NCI-H2081 treated with DMSO at 0.1 percent for 48 hours (cell line): ENCODE measurements around the gene CEBPE.

Source experiments
- DNase-seq: peaks from one replicate; lab custom pipeline; 2025; lab: John Stamatoyannopoulos, UW

CEBPE gene

DNA sequence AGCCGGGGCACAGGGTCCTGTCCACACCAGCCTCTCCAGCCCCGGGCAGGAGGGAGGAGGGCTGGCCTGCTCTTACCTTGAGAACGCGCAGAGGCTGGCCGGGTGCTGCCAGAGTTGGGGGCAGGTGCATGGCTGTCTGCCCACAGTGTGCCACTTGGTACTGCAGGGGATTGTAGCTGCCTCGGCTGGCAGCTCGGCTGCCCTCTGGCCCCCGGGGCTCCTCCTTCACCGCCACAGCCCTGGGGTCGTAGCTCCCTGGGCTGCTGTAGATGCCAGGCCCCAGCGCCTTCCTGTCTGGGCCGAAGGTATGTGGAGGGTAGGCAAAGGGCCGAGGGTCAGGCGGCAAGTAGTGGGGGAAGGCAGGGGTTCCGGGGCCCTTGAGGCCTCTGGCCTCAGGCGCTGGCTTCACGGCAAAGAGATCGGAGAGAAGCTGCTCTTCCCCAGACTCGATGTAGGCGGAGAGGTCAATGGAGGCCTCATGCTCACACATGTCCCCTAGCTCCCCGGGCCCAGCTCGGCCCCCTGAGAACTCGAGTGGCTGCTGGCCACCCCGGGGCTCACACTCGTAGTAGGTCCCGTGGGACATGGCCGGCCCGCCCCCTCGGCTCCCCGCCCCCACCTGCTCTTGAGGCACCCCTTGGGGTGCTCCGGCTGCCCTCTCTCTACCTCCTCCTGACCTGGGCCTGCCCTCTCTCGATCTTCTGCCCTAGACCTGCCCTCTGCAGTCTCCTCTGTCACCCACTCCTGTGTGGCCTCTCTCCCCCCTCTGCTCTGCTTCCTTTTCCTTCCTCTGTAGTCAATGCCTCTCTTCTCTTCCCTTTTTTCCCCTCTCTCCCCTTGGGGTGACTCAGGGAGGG lies at the start of gene CEBPE:
TSS of gene CEBPE (minus strand) at position 750 of the 857 bp plus-strand sequence. CDS start at position 586, 164 bp downstream.
- no peak for DNase-seq

DNA sequence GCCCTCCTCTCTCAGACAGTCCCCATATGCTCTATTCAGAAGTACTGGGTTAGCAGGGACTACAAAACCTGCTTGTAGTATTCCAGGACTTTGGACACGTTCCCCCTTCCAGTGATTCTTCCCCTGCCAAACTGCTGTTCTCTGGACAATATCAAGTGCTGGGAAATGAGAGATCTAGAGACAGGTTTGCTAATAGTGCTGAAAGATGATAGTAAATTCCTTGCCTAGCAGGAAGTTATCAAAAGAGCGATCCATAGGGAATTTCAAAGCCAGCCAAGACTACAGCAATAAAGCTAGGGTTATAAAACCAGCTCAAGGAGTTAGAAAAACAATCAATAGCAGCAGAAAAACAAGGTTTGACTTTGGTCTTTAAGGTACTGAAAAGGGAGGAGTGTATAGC lies 49.2 kb upstream of the CEBPE start:
- DNase-seq, result no peak

DNA sequence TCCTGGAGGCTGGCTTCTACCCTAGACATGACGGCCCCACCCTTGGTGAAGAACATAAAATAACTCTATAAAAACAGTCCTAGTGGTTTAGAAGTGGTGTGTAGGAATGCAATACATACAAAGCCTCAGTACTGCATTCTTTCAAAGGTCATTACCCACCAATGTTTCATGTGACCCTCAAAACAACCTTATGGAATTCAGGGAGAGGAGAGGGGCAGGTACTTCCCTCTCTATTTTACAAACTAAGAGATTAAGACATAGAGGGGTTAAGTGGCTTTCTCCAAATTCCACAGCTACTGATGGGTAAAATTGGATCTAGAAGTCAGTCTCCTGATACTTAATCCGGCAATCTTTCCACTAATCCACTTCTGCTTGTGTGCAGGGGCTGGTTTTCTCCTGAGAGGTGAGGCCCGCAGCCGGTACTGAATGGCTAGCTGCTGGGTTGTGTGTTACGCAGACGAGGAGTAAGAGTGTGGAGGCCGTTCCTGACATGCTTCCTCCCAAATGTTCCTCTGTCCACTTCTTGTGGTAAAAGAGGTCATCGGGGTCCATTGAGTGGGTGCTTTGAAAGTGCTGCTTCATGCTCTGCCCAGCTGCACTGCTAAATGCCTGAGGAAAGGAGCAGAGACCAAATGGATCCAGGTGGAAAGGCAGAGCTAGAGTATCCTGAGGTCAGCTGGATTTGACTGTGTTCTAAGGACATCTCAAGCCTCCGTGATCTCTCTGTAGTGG lies 48.2 kb upstream of the CEBPE start:
- no peak for DNase-seq

DNA sequence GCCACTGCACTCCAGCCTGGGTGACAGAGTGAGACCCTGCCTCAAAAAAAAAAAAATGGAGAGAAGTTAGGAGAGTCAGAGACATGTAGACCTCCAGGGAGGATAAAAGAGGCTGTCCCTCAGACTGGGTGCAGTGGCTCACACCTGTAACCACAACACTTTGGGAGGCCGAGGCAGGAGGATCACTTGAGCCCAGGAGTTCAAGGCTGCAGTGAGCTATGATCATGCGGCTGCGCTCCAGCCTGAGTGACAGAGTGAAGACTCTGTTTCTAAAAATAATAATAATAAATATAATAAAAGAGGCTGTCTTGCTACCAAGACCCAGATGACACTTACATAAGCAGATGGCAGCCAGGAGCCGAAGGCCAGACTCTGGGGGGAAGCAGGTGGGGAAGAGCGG lies 45.9 kb upstream of the CEBPE start:
- no peak for DNase-seq

DNA sequence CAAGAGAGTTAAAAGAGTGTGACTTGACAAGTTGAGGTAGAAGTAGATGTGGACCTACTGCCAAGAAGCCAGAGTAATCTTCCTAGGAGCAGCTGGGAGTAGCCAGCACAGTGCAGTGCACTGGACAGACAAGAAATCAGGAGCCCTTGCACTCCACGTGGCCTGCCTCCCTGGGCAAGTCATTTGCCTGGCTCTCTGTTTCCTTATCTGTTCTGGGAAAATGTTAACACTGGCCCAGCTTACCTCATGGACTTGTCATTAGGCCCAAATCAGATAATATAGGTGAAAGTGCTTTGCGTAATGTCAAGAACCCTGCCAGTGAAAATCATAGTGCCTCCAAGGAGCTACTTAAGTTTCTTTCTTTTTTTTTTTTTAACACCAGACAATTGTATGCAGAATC lies 45.2 kb upstream of the CEBPE start:
- DNase-seq, result no peak

DNA sequence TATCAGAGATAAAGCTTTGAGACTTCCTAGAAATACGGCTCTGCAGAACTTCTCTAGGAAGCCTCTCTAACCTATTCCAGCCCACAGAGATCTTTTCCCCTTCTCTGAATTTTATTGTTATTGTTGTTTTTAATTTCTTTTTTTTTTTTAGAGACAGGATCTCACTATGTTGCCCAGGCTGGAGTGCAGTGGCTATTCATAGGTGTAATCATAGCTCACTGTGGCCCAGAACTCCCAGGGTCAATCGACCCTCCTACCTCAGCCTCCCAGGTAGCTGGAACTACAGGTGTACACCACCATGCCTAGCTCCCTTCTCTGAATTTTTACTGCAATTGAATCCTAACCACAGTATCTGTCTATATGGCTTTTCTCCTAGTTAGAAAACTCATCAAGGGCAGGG lies 44.8 kb upstream of the CEBPE start:
- DNase-seq, result no peak

DNA sequence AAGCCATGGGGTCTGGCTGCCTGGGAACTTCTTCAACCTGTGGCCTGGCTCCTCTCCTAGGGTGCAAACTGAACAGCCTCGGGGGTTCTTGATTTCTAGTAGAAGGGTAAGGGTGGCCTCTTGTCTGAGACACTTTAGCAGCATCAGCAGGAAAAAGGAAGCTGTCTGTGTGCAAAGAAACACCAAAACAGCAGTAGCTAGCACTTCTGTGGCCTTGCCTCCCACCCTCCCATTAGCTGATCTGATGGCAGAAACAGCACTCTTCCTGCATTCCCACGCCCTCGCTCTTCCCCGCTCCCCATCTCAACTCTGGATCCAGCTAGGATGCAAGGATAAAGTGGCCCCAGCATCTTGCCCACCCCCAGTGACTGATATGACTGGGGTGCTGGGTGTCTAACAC lies 43.7 kb upstream of the CEBPE start:
- DNase-seq, result no peak

DNA sequence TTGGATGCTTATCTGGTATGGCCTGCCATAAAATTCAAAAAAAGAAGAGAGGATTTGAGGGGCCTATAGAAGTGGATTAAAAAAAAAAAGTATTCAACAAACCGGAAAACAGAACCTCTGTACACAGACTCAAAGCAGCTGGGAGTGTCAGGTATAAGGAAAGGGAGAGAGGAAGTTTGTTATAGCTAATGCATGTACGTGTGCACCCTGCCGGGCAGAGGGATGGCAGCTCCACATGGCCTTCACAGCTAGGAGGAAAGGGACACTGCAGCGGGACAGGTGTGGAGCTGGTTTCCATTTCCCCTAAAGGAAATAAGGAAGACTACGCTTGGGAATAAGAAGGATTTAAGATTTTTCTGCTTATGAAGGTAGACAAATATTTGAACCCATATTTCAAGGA lies 43.0 kb upstream of the CEBPE start:
- no peak for DNase-seq

DNA sequence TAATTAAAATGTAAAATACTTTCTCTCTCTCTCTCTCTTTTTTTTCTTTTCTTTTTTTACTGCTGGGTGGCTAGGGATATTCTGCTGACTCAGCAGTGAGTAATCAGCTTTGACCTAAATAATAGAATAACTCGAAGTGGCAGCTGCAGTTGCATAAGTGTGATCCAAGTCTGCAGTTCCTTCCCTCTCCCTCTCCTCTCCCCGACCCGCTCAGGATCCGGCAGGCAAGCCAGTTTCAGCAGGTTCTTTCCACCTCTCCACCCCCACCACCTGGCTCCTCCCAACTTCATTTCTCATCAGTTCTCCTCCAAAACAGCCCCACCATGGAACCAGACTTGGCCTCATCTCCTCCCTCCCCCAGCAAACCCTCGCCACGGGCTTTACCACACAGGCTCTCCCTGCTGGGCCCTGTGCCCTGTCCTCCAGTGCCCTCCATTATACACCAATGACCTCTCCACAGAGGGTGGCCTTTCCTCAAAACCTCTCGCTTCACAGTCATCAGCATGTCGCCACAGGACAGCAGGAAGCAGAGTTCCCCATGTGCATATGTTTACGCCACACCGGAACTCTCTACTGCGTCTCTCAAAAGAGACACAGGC lies 42.0 kb upstream of the CEBPE start:
- DNase-seq, result no peak

DNA sequence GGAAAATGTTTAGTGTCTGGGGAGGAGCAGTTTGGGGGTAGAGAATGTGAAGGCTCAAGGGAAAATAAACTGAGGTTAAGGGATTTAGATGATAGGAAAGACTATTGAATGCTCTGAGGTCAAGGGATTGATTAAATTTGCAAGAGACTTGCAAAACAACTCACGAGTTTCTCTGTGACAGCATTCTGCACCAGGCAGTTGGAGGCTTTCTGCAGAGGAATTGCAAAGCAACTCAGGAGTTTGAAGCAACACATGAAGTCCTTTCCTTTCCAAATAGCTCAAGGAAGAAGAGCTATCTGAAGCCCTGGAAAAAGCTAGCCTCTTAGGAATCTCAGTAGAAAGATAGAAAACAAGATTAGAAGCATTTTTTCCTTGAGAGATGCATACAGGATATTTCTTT lies 40.5 kb upstream of the CEBPE start:
- no peak for DNase-seq

DNA sequence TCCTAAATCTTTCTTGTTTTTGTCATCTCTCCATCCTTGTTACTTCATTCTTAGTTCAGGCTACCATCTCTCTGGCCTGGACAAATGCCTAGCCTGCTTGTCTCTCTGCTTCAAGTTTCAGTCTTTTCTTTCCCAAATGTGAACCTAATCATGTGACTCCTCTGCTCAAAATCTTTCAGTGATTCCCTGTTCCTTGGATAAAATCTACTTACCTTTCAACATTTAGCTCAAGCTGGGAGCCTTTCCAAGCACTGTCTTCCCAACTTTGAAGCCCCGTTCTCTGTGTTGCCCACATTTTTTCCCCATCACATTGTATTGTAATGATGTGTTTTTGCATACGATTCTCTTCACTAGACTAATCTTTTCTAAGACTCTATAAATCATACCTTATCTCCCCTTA lies 39.7 kb upstream of the CEBPE start:
- no peak for DNase-seq

DNA sequence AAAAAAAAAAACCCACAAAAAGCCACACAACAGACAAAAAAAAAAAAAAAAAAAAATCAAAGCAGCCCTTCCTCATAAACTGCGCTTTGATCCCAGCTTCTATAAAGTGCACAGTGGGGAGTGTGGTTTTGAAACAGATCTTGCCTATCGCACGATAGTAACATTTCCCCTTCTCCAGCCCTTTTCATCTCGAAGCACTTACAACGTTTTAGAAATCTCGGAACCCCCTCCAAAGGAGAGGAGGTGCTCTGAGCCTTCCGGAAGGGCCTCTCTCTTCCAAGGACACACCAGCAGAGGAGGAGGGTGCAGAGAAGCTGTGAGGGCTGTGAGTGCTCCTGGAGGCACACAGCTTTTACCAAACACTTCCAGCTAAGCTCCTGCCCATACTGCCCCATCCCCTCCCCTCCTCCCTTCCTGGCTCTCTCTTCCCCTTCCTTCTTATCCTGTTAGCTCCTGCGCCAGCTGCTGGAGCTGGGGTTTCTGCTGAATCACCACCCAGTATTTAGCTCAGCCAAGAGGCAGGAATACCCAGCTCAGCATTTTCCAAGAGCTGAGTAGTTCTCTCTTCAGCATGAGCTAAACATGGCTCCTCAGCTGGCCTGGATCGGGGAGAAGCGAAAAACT lies 36.0 kb upstream of the CEBPE start:
- no peak for DNase-seq

DNA sequence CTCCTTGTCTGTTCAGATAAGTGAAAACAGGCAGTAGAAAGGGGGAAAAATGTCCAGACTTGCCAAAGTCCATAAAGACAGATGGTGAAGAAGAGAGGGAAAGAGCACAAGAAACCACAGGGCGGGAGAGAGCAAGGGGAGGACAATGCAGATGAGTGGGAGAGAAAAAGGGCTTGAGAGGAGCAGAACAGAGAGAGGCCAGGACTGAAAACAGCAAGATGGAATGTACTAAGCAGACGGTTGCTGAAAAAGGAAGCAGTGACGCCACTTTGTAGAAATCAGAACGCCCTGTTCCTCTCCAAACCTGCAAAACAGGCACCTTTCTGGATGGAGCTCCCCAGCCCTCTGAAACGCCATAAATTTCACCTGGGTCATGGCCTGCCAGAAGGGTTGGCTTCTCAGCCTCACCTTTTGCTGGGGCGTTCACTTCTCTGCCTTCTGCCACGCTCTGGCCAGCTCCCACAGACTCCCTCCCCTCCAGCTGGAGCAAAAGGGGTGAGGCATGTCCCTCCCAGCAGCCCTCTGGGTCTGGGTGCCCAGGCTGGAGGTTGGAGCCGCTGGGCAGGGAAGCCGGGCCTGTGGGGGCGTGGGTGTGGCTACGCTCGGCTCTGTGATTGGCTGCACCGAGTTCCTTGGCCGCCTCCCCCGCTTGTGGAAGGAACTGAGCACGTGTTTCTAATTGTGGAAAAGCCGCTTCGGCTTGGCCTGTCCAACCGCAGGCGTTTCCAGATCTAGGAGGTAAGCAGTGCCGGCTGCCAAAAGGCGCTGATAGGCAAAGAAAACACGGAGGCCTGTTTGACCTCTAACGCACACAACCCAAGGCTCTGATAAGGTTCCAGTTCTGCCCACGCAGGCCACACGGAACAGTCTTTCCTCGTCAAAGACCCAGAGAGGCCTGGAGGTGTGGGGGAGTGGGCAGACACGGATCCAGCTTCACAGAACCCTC lies 35.1 kb upstream of the CEBPE start:
- DNase-seq, result no peak

DNA sequence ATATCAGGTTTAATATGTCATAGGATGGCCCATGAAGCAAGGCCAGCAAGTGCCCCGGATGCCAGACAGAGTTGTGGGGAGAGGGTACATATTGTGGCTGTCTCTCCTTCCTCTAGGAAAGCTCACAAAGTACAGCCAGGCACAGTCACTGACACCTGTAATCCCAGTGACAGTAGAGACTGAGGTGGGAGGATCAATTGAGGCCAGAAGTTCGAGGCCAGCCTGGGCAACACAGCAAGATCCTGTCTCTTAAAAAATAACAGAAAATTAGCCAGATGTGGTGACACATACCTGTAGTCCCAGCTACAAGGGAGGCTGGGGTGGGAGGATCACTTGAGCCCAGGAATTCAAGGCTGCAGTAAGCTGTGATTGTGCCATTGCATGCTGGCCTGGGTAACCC lies 32.3 kb upstream of the CEBPE start:
- DNase-seq, result no peak

DNA sequence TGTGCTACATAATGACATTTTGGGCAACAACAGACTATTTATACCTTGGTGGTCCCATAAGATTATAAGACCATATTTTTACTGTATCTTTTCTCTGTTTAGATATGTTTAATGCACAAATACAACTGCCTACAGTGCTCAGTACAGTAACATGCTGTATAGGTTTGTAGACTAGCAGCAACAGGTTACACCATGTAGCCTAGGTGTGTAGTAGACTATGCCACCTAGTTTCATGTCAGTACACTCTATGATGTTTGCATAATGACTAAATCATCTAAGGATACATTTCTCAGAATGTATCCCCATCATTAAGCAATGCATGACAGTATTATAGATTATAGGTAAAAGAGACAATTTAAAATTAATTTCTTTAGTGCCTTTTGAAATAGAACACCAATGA lies 30.7 kb upstream of the CEBPE start:
- DNase-seq, result no peak

DNA sequence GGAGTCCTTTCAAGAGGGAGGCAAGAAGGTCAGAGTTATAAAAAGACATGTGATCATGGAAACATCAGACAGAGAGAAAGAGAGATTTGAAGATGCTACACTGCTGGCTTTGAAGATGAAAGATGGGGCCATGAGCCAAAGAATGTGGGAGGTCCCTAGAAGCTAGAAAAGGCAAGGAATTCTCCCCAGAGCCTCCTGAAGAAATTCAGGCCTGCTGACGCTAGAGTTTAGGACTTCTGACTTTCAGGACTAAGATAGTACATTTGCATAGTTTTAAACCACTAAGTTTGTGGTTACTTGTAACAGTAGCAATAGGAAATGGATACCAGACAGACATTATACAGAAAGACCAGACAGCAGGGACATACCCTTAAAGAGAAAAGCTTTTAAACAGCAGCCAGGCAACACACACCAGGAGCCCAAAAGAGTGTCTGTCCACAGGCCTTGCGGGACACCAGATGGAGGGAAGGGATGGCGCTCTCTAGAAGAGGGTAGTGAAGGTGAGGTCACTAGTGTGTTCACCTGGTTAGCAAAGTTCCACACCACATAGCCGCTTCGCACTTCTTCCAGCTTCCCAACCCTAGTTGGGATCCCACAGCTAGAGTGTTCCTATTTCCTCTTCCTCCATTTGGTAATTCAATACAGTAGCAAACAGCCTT lies 29.7 kb upstream of the CEBPE start:
- no peak for DNase-seq

DNA sequence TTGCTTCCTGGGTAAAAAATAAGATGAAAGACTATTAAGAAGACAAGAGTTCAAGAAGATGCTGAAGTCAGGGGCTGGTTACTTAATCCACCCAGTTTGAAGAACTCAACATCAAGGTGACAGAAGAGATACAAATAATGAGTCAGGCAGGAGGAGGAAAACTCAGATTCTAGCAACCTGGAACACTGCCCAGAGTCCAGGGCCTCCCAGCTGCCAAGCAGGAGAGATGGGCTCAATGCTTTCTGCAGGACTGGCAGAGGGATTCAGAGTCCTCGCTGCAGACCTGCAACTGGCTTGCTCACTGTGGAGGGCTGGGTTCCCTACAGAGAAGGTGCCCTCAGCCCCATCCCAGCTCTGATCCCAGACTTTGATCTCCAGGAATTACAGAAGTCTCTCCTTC lies 28.6 kb upstream of the CEBPE start:
- DNase-seq, result no peak

DNA sequence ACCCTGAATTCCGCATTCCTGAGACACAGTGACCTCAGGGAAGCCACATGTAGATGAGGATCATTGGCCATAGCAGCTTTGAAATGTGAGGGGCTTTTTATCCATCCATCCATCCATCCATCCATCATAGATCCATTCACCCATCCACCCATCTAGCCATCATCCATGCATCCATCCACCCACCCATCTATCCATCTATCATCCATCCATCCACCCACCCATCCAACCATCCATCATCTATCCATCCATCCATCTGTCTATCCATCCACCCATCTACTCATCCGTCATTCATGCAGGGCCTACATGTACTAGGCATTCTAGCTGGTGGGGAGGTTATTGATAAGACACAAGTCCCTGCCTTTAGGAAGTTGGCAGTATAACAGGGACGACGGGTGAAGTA lies 27.9 kb upstream of the CEBPE start:
- DNase-seq, result no peak

DNA sequence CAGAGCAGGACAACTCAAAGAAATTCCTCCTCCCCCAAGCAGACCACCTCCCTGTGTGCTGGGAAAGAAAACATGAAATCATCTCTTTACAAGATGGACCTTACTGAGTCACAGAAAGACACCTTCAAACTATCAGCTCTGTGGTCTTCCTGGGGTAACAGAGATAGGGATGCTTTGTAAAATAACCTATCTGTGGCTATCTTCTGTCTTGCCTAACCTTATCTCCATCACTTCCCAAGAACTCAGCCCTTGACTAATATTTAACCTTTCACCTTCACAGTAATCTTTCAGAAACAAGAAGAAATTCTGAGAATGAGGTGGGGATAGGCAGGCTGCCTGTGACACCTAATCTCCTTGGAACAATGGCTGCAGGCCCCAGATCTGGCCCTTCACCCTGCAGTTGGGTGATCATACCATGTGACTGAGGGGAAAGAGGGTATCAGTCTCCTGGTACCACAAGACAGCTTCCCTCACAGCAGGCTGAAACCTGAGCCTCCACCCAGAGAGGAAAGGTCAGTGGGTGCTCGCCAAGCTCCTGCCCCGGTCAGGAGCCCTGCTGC lies 27.4 kb upstream of the CEBPE start:
- no peak for DNase-seq

DNA sequence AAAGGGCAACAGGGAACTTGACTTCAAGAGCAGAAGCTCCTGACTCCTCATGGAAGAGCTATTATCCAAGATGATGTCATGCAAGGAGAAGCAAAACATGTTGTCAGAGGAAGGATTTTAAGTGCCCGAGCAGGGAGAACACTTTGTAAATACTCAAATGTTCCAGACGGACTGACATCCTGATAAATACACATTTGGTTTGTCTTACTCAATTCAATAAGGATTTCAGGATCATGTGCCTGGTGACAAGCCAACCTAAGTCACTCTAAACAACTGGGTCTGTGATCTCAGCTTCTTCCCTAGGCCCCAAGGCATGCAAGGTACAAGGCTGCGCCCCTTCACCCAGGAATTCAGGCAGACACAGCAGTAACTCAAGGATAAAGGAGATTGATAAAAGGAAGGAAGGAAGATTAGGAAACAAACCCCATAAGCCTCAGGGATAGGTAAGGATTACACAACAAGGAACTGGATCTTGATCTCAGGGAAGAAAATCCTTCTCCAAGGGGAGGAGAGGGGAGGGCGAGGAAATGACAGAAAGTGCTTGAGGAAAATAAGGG lies 26.8 kb upstream of the CEBPE start:
- DNase-seq, result no peak
